ENCODE measurements around the gene POLQ.
"Not testable (repeated sequence)": the region's sequence is repeated elsewhere in the genome, so short reads cannot be mapped to it uniquely, and the experiment has no call there.

Gene POLQ

GRCh38 chr3:121505256-121505655, 40.5 kb downstream of the POLQ start:
- DNase-seq: no peak

DNA sequence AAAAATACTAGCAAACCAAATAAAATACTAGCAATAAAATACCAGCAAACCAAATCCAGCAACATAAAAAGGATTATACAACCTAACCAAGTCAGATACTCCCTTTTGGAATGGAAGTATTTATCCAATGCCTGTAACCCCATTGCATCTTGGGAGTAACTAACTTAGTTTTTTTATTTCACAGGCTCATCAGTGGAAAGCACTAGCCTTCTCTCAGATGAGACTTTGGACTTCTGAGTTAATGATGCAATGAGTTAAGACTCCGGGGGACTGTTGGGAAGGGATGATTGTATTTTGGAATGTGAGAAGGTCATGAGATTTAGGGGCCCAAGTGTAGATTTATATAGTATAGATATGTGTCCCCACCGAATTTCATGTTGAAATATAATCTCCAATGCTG, 41.2 kb downstream of the POLQ start:
- DNase-seq: no peak

DNA sequence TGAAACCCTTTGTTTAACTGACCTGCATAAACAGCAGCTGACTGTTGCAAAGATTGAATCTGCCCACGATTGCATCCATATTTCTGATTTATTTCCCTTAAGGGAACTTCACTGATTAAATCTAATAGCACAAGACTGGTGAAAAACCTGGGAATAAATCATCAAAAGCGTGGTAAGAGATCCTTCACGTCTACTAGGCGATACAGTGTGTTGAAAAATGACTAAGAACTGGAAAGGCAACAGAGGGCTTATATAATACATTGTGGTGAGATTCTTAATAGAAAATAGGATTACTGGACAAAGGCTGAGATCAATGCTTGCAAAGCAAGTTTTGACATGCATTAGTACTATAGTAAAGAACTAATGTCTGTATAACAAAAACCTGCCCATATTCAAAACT, 49.0 kb downstream of the POLQ start:
- DNase-seq: no peak

DNA sequence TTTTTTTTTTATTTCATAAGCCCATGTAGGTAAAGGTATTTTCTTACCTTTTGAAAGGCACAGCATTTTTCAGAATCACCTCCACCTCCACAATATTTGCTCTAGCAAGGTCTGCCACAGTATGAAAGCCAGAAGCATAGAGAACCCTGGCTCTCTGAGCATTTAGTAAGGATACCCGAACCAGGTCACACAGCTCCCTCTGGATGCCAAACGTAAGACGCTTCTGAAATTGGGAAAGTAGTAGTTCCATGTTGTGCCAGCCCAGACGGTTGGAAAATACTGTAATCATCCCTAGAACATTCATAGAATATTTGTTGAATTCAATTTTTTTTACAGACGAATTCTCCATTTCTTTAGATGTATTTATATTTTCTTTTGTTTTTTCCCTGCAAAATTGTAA, 52.4 kb downstream of the POLQ start:
- no peak for DNase-seq

GRCh38 chr3:121491683-121492320, 54.0 kb downstream of the POLQ start:
- no peak for DNase-seq

GRCh38 chr3:121490161-121490560, 55.6 kb downstream of the POLQ start:
- no peak for DNase-seq

DNA sequence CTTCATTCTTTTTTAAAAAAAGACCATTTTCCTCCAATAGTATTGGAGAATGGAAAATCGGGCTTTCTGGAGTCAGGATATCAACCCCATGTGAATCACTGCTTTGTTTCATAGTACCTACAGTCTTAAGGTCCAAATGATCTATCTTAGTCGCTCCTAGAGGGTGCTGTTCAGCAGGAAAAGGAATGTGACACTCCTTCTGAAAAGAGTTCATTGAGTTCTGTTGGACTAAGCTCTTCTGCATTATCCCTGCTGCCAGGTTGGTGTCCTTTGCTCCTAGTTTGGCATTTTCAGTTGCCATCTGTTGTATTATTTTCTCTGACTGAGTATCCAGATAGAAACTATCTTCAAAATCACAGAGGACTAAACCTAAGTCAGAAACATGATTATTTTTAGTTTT, 57.2 kb downstream of the POLQ start:
- DNase-seq: no peak

DNA sequence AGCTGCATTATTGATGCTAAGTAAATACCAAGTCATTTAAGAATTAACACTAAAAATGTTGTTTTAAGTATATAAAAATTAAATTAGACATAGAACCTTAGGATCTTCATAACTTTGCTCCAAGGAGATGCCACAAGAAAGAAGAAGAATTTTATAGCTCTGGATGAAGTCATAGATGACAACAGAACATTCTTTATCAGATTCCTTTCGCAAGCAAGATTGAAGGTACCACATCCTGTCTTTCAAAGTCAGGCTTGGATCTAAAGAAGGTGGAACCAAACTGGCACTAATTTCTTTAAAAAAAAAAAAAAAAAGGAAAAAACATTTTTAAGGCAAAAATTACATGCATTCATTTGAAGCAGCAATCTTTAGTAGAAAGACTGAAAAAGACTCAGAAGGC, 62.5 kb downstream of the POLQ start:
- DNase-seq: no peak

DNA sequence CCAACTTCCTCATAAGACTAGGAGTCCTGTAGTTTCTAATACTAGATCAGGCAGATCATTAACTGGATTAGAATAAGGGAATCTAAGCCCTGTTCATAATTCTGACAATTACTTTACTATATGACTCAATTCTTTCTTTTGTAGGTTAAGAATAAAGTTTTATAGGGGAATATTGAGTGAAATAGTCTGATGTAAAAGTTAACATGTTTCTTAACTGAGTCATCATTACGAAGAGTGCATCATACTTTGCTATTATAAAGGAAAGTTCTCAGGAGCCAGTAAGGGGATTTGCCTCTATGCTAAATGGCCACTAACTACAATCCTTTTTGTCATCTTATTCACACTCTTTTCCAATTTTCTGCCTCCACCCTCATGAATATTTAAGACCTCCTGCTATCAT, 63.1 kb downstream of the POLQ start:
- no peak for DNase-seq

DNA sequence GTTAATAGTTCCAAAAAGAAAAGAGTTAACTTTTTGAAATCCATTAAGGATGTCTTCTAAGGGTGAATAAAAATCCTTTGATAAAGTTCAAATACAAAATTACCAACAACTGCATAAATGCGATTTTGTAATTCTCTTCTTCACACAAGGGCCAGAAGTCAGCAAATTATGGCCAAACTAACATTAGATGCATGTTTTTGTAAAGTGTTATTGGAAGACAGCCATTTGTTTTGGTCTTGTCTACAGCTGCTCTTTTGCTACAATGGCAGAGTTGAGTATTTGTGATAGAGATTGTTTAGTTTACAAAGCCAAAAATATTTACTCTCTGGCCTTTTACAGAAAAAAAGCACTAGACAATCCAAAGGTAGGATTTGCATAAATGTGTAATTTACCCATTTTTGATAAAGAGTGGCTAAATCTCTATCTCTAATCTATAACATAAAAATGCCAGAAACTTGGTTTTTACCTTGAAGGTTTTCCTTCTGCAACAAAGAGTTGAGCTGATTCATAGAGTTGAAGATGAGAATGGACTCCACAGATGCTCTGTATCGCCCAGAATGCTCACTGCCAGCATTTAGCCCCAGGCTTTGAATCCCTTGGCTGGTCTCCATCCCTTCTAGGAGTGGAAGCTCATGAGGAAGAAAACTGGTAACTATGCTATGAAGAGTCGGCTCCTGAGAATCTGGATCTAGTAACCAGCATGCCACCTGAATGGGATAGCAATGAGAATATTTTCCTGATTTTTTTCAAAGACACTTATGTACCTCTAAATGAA, 64.5 kb downstream of the POLQ start:
- no peak for DNase-seq

GRCh38 chr3:121477589-121477988, 68.2 kb downstream of the POLQ start:
- DNase-seq: no peak

DNA sequence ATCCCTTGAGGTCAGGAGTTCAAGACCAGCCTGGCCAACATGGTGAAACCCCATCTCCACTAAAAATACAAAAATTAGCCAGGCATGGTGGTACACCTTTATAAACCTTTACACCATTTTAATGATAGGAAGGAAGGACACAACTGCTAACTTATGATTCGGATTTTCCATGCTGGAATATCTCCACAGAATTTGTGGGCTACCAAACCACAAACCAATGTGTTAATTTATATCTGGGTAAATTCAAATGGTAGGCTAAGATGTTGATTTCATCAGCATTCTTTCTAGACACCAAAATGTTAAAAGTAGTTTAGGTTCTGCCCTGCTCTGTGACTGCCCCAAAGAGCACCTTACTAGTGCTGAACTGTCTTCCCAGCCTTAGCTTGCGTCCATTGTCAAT, 72.8 kb downstream of the POLQ start:
- no peak for DNase-seq

- DNase-seq: no peak
Measured at GRCh38 chr3:121467085-121467484, 78.7 kb downstream of the POLQ start.

DNA sequence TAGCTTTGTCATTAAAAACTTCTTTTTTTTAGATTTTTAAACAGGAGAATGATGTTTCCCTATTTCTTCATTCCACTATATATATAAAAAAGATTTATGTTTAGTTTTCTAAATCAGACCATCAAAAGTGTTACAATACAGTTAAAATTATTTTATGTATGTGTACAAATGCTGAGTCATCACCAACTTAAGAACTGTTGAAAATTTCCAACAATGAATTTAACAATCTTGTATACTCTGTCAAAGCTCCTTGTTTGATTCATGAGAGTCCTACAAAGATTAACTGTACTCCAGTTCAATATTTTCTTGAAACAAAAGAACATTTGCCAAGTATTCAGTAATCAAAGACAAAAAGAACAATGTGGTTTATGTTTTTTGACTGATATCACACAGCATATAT, 82.0 kb downstream of the POLQ start:
- DNase-seq: no peak

DNA sequence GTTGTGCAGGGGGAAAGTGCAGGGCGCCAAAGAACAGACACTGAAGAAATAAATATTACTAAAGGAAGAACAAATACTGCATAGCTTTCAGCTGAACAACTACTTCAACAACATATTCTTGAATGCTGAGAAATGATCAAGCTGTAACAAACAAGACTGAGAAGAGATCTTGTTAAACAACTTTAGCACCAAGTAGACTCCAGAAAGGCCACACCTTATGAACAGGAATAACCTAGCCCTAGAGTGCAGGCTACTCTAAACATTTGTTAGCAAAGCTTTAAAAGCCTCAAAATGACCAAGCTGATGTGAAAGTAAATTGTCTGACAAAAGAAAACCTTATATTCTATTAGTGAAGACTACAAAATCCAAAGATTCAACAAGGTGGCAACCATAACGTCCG, 83.2 kb downstream of the POLQ start:
- DNase-seq: no peak

GRCh38 chr3:121451752-121452151, 94.0 kb downstream of the POLQ start:
- not testable (repeated sequence) for DNase-seq

GRCh38 chr3:121443456-121443855, 102.3 kb downstream of the POLQ start:
- no peak for DNase-seq

DNA sequence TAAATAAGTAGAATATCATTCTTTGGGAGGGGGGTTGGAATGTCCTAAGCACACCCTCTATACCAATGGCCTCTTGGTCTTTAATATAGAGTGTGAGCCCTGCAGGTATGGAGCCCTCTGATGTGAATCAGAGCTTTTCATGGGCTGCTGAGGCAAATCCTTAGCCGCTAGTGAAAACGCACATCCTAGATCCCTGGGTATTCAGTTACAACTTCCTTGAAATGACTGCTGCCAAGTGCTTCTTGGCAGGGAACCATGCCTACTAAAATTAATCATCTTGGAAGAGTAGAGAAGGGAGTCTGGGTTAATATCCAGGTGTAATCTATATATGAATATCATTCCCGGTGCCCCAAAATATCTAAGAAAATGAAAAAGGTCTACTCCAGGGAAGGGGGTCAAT, 109.1 kb downstream of the POLQ start:
- DNase-seq: no peak

GRCh38 chr3:121436074-121436473, 109.7 kb downstream of the POLQ start:
- DNase-seq: no peak

DNA sequence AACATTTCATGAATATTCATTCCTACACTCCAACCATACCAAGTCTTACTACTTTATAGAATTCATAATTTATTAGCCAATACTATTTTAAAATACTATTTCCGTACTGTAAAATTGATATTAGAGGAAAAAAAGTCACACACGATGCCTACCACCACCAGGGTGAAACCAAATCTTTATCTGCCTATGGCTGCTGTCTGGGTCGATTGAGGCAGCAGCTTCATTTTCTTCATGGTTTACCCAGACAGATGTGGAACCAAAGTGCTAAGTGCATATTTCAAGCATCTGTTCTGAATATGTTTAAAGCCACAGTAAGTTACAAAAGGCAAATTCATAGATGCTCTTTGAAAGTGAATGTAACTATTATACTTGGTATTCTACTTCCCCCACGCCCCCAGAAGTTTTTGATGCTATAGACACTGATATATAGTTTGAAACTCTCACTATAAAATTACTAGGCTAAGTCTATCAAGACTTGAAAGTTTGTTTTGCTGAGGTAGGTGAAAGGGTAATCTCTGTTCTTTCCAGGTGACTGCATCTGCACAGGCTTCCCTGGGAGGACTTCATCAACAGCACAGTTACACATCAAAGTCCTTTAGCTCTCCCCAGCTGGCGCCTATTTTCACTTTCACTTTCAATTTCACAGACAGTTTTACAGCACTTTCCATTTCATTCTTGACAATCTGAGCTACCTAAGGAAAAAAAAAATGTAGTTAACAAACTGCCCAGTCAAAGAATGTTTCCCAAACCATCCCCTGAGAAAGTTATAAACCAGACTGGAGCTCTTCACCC, 113.9 kb downstream of the POLQ start:
- peak; percentile 57 for DNase-seq

- DNase-seq: no peak
Measured at GRCh38 chr3:121430664-121431215, 115.0 kb downstream of the POLQ start.

DNA sequence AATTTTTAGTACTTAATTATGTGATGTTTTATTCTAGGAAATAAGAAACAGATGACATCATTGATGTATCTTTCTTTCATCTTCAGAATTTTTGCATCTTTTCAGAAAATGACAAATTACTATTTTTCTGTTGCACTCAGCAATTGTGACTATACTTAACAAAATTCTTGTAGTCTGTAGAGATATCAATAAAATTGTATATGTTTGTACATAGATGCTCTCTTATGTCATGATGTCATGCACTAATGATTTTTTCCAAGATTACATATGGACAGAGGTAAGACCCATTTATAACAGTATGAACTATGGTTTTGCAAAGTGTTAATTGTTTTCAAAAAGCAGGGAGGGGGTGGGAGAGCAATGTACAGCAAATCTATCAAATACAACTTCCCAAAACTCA, 121.2 kb downstream of the POLQ start:
- no peak for DNase-seq

- no peak for DNase-seq
Measured at GRCh38 chr3:121418182-121418581, 127.6 kb downstream of the POLQ start.

- DNase-seq: no peak
Measured at GRCh38 chr3:121414924-121415323, 130.9 kb downstream of the POLQ start.

All from stimulated activated CD4-positive, alpha-beta T cell treated with anti-CD3 and anti-CD28 coated beads, Interleukin-4, amount 100 ng/mL, for 24 hours (primary cell).